Measurements from ENCODE around the gene MYO9B.

MYO9B gene

DNA sequence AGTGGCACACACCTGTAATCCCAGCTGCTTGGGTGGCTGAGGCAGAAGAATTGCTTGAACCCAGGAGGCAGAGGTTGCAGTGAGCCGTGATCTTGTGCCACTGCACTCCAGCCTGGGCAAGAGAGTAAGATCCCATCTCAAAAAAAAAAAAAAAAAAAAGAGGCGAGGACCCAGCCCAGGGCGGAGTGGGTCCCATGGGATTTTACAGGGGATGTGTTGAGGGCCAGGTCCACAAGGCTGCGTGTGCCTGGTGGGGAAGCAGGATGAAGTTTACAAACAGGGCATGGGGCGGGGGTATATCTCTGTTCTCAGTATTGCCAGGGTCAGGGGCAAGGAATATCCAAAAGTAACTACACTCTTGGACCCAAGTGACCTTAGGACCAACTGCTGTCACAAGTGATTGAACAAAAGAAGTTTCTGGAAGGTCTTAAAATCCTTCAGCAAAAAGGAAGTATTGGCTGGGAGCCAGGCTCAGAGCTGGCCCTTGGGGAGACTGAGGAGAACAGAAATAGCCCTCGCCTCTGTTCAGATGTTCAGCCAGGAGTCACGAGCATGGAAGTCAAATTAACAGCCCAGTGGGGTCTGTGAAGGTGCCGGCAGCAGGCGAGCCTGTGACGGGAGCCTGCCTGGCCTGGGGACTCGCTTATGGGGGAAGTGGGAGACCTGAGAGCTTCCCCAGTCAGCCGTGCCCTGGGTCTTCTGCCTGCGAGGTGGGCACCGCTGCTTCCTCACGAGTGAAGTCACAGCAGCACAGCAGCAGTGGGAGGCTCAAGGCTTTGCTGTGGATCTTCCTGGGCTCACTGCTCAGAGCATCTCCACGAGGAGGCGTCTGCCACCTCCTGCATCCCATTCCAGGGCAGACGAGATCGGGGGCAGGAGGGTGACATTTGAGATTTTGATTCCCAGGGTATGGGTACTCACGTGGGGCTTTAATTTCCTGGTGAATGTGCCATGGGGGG is 6.4 kb downstream of the MYO9B start:
- ChIA-PET CTCF (interaction anchor here (0.5 kb wide), 1 partner anchor 11 kb away, joined by 3 read pairs; no protein-coding TSS in a partner anchor), POLR2A (no interaction called here)
- no peak for DNase-seq (ENCODE audit: extremely low spot score)
- TF ChIP-seq L3MBTL2 (conservative IDR thresholded peaks at IDR 0.05) = no peak
- no peak for TF ChIP-seq SP1 (IDR thresholded peaks at IDR 0.05)
- no peak for TF ChIP-seq ELF4 (IDR thresholded peaks at IDR 0.05)
- TF ChIP-seq ARNT (IDR thresholded peaks at IDR 0.05) = no peak
- no peak for TF ChIP-seq ZNF384 (IDR thresholded peaks at IDR 0.05)
- TF ChIP-seq TARDBP (IDR thresholded peaks at IDR 0.05) = no peak
- TF ChIP-seq HDGF (IDR thresholded peaks at IDR 0.05; ENCODE audit: borderline replicate concordance) = no peak
- TF ChIP-seq LEF1 (IDR thresholded peaks at IDR 0.05; ENCODE audit: borderline replicate concordance) = no peak
- no peak for TF ChIP-seq NFRKB (IDR thresholded peaks at IDR 0.05)
- no peak for TF ChIP-seq SUZ12 (IDR thresholded peaks at IDR 0.05)
- TF ChIP-seq, protein P1, sequence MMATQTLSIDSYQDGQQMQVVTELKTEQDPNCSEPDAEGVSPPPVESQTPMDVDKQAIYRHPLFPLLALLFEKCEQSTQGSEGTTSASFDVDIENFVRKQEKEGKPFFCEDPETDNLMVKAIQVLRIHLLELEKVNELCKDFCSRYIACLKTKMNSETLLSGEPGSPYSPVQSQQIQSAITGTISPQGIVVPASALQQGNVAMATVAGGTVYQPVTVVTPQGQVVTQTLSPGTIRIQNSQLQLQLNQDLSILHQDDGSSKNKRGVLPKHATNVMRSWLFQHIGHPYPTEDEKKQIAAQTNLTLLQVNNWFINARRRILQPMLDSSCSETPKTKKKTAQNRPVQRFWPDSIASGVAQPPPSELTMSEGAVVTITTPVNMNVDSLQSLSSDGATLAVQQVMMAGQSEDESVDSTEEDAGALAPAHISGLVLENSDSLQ (IDR thresholded peaks at IDR 0.05) = no peak
- no peak for TF ChIP-seq BHLHE40 (IDR thresholded peaks at IDR 0.05; ENCODE audit: borderline replicate concordance)
- no peak for TF ChIP-seq CTBP1 (IDR thresholded peaks at IDR 0.05; ENCODE audit: borderline replicate concordance)
- TF ChIP-seq FOXA1 (IDR thresholded peaks at IDR 0.05) = no peak
- no peak for TF ChIP-seq FOXK2 (IDR thresholded peaks at IDR 0.05)
- no peak for TF ChIP-seq FOXM1 (IDR thresholded peaks at IDR 0.05; ENCODE audit: borderline replicate concordance)

DNA sequence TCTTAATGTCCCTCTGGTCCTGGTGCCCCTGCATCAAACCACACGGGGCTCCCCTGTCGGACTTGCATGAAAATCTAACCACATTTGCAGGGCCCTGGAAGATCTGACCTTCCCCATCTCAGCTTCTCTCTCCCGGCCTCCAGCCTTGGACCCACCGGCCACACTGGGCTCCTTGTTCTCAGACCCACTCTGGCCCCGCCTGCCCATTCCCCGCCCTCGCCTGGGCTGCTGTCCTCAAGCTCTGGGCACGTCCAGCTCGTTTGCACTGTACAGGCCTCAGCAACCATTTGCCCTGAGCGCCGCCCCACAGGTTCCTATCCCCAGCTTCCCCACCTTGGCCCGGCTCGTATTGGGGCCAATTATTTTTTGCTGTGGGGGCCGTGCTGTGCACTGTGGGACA is 10.5 kb downstream of the MYO9B start:
- CTCF ChIA-PET = no interaction called here
- POLR2A ChIA-PET = no interaction called here
- DNase-seq (ENCODE audit: extremely low spot score) = no peak
- TF ChIP-seq ELF4 (IDR thresholded peaks at IDR 0.05) (no peak), LEF1 (IDR thresholded peaks at IDR 0.05; ENCODE audit: borderline replicate concordance) (no peak), NFRKB (IDR thresholded peaks at IDR 0.05) (no peak), BHLHE40 (IDR thresholded peaks at IDR 0.05; ENCODE audit: borderline replicate concordance) (no peak), ARNT (IDR thresholded peaks at IDR 0.05) (no peak), SUZ12 (IDR thresholded peaks at IDR 0.05) (no peak), FOXM1 (IDR thresholded peaks at IDR 0.05; ENCODE audit: borderline replicate concordance) (no peak), FOXK2 (IDR thresholded peaks at IDR 0.05) (no peak)

DNA sequence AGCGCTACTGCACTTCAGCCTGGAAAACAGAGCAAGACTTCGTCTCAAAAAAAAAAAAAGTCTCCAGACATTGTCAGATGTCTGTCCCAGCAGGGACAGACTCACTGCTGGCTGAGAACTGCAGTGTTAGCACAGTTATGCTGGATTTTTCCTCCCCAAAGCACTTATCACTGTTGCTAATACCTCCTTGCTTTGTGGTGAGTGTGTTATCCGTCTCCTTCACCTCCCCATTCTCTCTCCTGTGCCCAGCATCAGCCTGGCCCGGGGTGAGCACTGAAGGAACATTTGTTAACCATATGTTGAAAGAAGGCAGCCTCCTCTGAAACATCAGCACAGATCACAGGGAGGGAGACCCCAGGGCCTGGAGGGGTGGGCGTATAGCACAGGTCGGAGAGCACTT is 11.3 kb downstream of the MYO9B start:
- TF ChIP-seq NFRKB (IDR thresholded peaks at IDR 0.05) = no peak
- TF ChIP-seq SUZ12 (IDR thresholded peaks at IDR 0.05) = no peak
- TF ChIP-seq, protein P1 (IDR thresholded peaks at IDR 0.05) = no peak
- no peak for TF ChIP-seq SP1 (IDR thresholded peaks at IDR 0.05)
- TF ChIP-seq ELF4 (IDR thresholded peaks at IDR 0.05) = no peak
- no peak for TF ChIP-seq CTBP1 (IDR thresholded peaks at IDR 0.05; ENCODE audit: borderline replicate concordance)
- no peak for TF ChIP-seq L3MBTL2 (conservative IDR thresholded peaks at IDR 0.05)
- no peak for TF ChIP-seq ZNF384 (IDR thresholded peaks at IDR 0.05)
- TF ChIP-seq HDGF (IDR thresholded peaks at IDR 0.05; ENCODE audit: borderline replicate concordance) = no peak
- TF ChIP-seq FOXA1 (IDR thresholded peaks at IDR 0.05) = no peak
- no peak for TF ChIP-seq FOXK2 (IDR thresholded peaks at IDR 0.05)
- TF ChIP-seq BHLHE40 (IDR thresholded peaks at IDR 0.05; ENCODE audit: borderline replicate concordance) = no peak
- TF ChIP-seq FOXM1 (IDR thresholded peaks at IDR 0.05; ENCODE audit: borderline replicate concordance) = no peak
- POLR2A ChIA-PET = no interaction called here
- DNase-seq (ENCODE audit: extremely low spot score) = no peak
- CTCF ChIA-PET = no interaction called here

DNA sequence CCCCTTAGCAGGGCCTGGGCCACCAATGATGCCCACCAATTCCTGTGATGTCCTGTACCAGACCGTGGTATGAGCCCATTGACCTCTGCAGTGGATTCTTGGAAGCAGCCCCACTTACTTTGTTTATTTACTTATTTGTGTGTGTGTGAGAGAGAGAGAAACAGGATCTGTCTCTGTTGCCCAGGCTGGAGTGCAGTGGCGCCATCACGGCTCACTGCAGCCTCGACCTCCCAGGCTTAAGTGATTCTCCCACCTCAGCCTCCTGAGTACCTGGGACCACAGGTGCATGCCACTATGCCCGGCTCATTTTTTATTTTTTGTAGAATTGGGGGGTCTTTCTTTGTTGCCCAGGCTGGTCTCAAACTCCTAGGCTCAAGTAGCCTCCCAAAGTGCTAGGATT is 13.0 kb downstream of the MYO9B start:
- TF ChIP-seq ZNF384 (IDR thresholded peaks at IDR 0.05) = no peak
- TF ChIP-seq LEF1 (IDR thresholded peaks at IDR 0.05; ENCODE audit: borderline replicate concordance) = no peak
- no peak for TF ChIP-seq NFRKB (IDR thresholded peaks at IDR 0.05)
- no peak for TF ChIP-seq FOXA1 (IDR thresholded peaks at IDR 0.05)
- TF ChIP-seq CTBP1 (IDR thresholded peaks at IDR 0.05; ENCODE audit: borderline replicate concordance) = no peak
- TF ChIP-seq ARNT (IDR thresholded peaks at IDR 0.05) = no peak
- TF ChIP-seq SP1 (IDR thresholded peaks at IDR 0.05) = no peak
- ChIA-PET POLR2A (interaction anchor here (1.6 kb wide), 1 partner anchor 13 kb away, joined by 3 read pairs; the partner anchor contains the start of genes HAUS8 and MYO9B), CTCF (interaction anchor here (0.8 kb wide), 1 partner anchor 149 kb away, joined by 3 read pairs; no protein-coding TSS in a partner anchor)
- no peak for DNase-seq (ENCODE audit: extremely low spot score)

DNA sequence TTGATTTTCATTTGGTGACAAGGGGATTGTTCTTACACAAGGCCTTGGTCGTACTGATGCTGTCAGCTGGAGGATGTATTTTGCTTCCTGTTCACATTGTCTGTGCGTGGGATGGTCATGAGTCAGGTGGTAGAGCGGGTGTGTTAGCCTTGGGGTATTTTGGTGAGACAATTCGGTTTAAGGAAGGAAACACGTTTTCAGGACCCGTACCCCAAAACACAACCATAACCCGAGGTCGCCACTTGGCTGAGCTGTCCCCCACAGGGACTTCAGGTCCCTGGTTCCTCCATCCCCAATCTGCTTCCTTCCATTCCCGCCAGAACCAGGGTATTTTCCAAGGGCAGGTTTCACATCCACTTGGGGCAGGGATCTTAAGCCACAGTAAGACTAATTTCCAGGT is 15.0 kb downstream of the MYO9B start:
- no peak for DNase-seq (ENCODE audit: extremely low spot score)
- POLR2A ChIA-PET = no interaction called here
- TF ChIP-seq FOXA1 (IDR thresholded peaks at IDR 0.05) (no peak), LEF1 (IDR thresholded peaks at IDR 0.05; ENCODE audit: borderline replicate concordance) (no peak), FOXM1 (IDR thresholded peaks at IDR 0.05; ENCODE audit: borderline replicate concordance) (no peak), HDGF (IDR thresholded peaks at IDR 0.05; ENCODE audit: borderline replicate concordance) (no peak), BHLHE40 (IDR thresholded peaks at IDR 0.05; ENCODE audit: borderline replicate concordance) (no peak), FOXK2 (IDR thresholded peaks at IDR 0.05) (no peak), SP1 (IDR thresholded peaks at IDR 0.05) (no peak), ZNF384 (IDR thresholded peaks at IDR 0.05) (no peak), NFRKB (IDR thresholded peaks at IDR 0.05) (no peak), ELF4 (IDR thresholded peaks at IDR 0.05) (no peak), SUZ12 (IDR thresholded peaks at IDR 0.05) (no peak), TARDBP (IDR thresholded peaks at IDR 0.05) (no peak), L3MBTL2 (conservative IDR thresholded peaks at IDR 0.05) (no peak), ARNT (IDR thresholded peaks at IDR 0.05) (no peak), CTBP1 (IDR thresholded peaks at IDR 0.05; ENCODE audit: borderline replicate concordance) (no peak)
- TF ChIP-seq, protein P1 (IDR thresholded peaks at IDR 0.05) = no peak
- CTCF ChIA-PET = no interaction called here
